ENCODE measurements around the gene EVA1C. TPM values are rescaled to one million over a fixed set of nuclear protein-coding genes. Genes with fewer than 3 reads are reported as not detected.

The EVA1C gene
- total and polyA plus RNA-seq, 10 of the 15 experiments (the other 5 are each of a cell fraction or from before 2014, with no cell fraction given): 0.13 to 0.56 (median 0.34) TPM; not detected in 7

- POLR2A ChIA-PET: interaction anchor here (0.7 kb wide), 1 partner anchor 31 kb away, joined by 3 read pairs; no protein-coding TSS in a partner anchor
- over 99% methylated on average over 7 of the region's 7 CpGs for WGBS (ENCODE audit: insufficient coverage, insufficient replicate concordance, low lambda C conversion rate, missing lambda C conversion rate)
- ATAC-seq: no peak
- Histone ChIP-seq H3K4me2 (ENCODE audit: control insufficient read depth, insufficient read depth) (no peak overlapping the region), H3K4me3 (no peak overlapping the region), H3K36me3 (ENCODE audit: control insufficient read depth in 2 of 2, insufficient read depth in 2 of 2, low read length in 1 of 2) (peaks cover 32 to 51% of the 10 kb centered on the region in 2 experiments), H3K27me3 (replicated peaks in 1 of 2; ENCODE audit: control insufficient read depth in 2 of 2, insufficient read depth in 2 of 2, low read length in 1 of 2) (no peaks in the 10 kb centered on the region), H3K27ac (ENCODE audit: control insufficient read depth, insufficient read depth) (no peak overlapping the region), H3K79me2 (ENCODE audit: control insufficient read depth, insufficient read depth, low read length) (no peaks in the 10 kb centered on the region), H4K20me1 (ENCODE audit: control insufficient read depth, insufficient read depth) (no peaks in the 10 kb centered on the region), H2AFZ (ENCODE audit: control insufficient read depth, low read depth, low read length) (no peak overlapping the region), H3K9ac (ENCODE audit: control insufficient read depth, insufficient read depth, low read length) (no peak overlapping the region), H3K9me3 (replicated peaks; ENCODE audit: control insufficient read depth, insufficient read depth, low read length) (no peaks in the 10 kb centered on the region), H3K4me1 (ENCODE audit: control insufficient read depth, insufficient read depth, low read length) (no peaks in the 10 kb centered on the region)
- in situ Hi-C loops (cut with MboI): no loop called here
- TF ChIP-seq KDM1A (IDR thresholded peaks at IDR 0.05; ENCODE audit: borderline replicate concordance) (no peak), WRNIP1 (IDR thresholded peaks at IDR 0.05; ENCODE audit: borderline replicate concordance, low read depth, low read length) (no peak), MTA3 (IDR thresholded peaks at IDR 0.05; ENCODE audit: borderline replicate concordance, low read length) (no peak), MEF2A (IDR thresholded peaks at IDR 0.05; ENCODE audit: insufficient read depth, low read depth, low read length) (no peak), RUNX3 (IDR thresholded peaks at IDR 0.05; ENCODE audit: low read length) (no peak), EED (IDR thresholded peaks at IDR 0.05; ENCODE audit: low read depth) (no peak), SREBF1 (IDR thresholded peaks at IDR 0.05; ENCODE audit: low read length) (no peak), RFX5 (IDR thresholded peaks at IDR 0.05; ENCODE audit: low read depth, low read length) (no peak), LARP7 (IDR thresholded peaks at IDR 0.05) (no peak)
- no TSS peak for BruUV-seq (replicated peaks)
- no peak for DNase-seq (ENCODE audit: low read depth, low spot score)
- RAD21 ChIA-PET (ENCODE audit: unreplicated experiment): no interaction called here
- intact Hi-C loops (cut with micrococcal nuclease; ENCODE audit: unreplicated experiment): no loop called here
- SMC1A ChIA-PET (ENCODE audit: uncharacterized antibody, unreplicated experiment): interaction anchor here (0.7 kb wide), 1 partner anchor 206 kb away, joined by 3 read pairs; no protein-coding TSS in a partner anchor
- no peak for FAIRE-seq
- CTCF ChIA-PET: interaction anchor here (0.6 to 0.7 kb wide), 2 partner anchors 181 to 204 kb away, joined by 3 read pairs; no protein-coding TSS in a partner anchor
These were observed 48.1 kb upstream of the EVA1C start for GRCh38 chr21:32364387-32364786.

- 93% methylated on average over 4 of the region's 4 CpGs for WGBS (ENCODE audit: insufficient coverage, insufficient replicate concordance, low lambda C conversion rate, missing lambda C conversion rate)
- Histone ChIP-seq H3K4me1 (ENCODE audit: control insufficient read depth, insufficient read depth, low read length) (no peaks in the 10 kb centered on the region), H3K36me3 (ENCODE audit: control insufficient read depth in 2 of 2, insufficient read depth in 2 of 2, low read length in 1 of 2) (peaks cover 31 to 47% of the 10 kb centered on the region in 2 experiments), H3K4me3 (no peak overlapping the region), H2AFZ (ENCODE audit: control insufficient read depth, low read depth, low read length) (no peak overlapping the region), H3K27me3 (replicated peaks in 1 of 2; ENCODE audit: control insufficient read depth in 2 of 2, insufficient read depth in 2 of 2, low read length in 1 of 2) (no peaks in the 10 kb centered on the region), H3K4me2 (ENCODE audit: control insufficient read depth, insufficient read depth) (no peak overlapping the region), H4K20me1 (ENCODE audit: control insufficient read depth, insufficient read depth) (no peaks in the 10 kb centered on the region), H3K79me2 (ENCODE audit: control insufficient read depth, insufficient read depth, low read length) (no peaks in the 10 kb centered on the region), H3K9ac (ENCODE audit: control insufficient read depth, insufficient read depth, low read length) (no peak overlapping the region), H3K9me3 (replicated peaks; ENCODE audit: control insufficient read depth, insufficient read depth, low read length) (no peaks in the 10 kb centered on the region), H3K27ac (ENCODE audit: control insufficient read depth, insufficient read depth) (no peak overlapping the region)
- ChIA-PET POLR2A (no interaction called here), SMC1A (ENCODE audit: uncharacterized antibody, unreplicated experiment) (no interaction called here), CTCF (no interaction called here), RAD21 (ENCODE audit: unreplicated experiment) (no interaction called here)
- in situ Hi-C loops (cut with MboI): no loop called here
- FAIRE-seq (no peak), DNase-seq (ENCODE audit: low read depth, low spot score) (no peak), ATAC-seq (no peak)
- TF ChIP-seq MEF2B (IDR thresholded peaks at IDR 0.05; ENCODE audit: partially characterized antibody, poor library complexity, severe bottlenecking): no peak
- intact Hi-C loops (cut with micrococcal nuclease; ENCODE audit: unreplicated experiment): no loop called here
- no TSS peak for BruUV-seq (replicated peaks)
These were observed 47.7 kb upstream of the EVA1C start for GRCh38 chr21:32364796-32365195.
